NOMO-1 (cell line): ENCODE results near the gene OAT.

Experiments used
- DNase-seq, 2 experiments: peaks; one replicate each; lab custom pipeline; 2025; ENCODE audit not compliant: unreplicated experiment in 2 of 2; lab: John Stamatoyannopoulos, UW

OAT gene

GRCh38 chr10:124356701-124357560 is 61.8 kb downstream of the OAT start:
- no peak for DNase-seq

DNA sequence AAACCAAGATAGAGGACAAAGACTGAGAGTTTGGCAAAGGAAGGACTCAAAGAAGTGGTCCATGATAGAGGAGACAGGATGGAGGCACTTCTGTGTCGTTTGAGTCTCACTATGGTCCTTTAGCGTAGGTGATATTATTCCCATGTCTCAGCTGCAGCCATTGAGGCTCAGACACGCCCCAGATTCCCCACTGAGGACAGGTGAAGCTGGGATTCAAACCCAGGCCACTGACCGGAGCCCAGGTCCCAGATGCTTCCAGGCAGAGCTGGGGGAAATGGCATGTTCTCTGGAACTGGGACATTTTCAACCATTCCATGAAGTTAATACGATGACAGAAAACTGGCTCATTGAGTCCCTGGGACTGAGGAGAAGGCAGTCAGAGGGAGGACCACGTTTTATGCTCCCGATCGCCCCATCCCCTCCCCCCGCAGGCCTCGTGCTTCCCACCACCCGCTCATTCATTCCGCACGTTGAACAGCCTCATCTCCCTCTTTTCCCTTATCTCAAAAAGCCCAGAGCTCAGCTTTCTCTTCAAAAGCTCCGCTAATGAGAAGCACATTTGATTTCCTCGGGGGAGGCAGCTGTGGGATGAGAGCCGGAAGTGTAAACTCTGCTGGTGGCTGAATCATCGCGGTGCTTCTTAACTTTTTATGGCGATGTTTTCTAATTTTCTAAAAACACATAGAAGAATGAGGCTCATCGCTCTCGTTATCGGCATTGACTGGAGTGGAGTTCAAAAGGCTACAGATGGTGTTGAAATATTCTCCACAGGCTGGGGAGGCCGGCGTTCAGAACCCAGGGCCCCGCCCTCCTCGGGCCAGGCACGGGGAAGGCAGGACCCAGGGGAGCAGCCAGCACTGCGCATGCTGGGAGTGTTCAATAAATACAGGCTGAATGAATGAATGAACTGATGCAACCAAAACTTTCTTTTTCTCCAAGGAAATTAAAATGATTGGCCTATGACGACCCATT is 64.0 kb downstream of the OAT start:
- peak; percentile 64 to 70 for DNase-seq

GRCh38 chr10:124353896-124354295 is 64.8 kb downstream of the OAT start:
- no peak for DNase-seq

DNA sequence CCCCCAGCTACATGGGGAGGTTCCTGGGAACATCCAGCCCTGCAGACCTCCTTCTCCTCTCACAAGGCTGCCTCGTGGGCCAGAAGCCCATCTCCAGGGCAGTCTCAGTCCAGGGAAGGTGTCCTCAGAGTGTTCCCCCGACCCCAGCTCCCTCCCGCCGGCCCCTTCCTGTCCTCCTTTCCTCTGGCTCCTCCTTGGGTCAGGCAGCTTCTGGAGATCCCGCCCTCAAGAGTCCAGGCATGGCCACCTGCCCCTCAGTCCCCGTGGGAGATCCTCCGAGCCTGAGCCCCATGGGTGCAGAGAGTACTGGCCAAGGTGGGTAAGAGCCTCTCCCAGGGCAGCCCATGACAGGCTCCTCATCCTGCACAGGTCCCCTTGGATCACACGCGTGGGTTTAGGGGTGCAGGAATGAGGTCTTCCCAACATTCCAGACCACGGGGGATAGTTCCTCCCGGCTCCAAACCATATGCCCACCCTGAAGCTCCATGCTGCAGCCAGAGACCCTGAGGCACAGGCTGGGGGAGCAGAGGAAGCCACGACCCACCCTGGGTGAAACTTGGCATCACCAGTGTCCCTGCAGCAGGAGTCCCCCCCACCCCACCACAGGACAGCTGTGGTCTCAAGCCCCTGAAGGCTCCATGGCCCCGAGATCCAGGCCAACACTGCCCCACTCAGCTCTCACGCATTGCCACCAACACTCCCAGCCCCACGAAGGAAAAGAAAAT is 65.5 kb downstream of the OAT start:
- no peak for DNase-seq

GRCh38 chr10:124351481-124352220 is 67.1 kb downstream of the OAT start:
- no peak for DNase-seq

DNA sequence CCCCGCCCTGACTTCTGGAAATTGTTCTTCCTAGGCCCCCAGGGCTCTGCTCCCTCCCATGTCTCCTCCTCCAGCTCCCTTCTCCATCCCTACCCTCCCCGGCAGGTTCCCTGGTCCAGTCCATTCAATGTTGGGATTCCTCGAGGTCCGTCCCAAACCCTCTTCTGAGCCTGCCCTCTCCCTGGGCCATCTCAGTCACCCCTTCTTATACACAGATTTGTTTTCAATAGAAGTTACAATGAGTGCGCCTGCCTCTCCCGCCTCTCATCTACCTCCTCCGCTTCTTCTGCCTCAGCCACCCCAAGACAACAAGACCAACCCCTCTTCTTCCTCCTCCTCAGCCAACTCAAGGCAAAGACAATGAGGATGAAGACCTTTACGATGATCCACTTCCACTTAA is 67.9 kb downstream of the OAT start:
- DNase-seq: no peak

DNA sequence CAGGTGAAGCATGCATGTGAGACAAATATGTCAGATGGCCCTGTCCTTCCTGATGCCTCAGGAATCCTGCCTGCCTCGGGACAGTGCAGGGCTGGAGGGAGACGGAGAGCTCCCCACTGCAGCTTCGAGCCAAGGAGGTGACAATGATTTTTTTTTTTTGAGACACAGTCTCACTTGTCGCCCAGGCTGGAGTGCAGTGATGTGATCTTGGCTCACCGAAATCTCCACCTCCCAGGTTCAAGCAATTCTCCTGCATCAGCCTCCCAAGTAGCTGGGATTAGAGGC is 68.8 kb downstream of the OAT start:
- no peak for DNase-seq

DNA sequence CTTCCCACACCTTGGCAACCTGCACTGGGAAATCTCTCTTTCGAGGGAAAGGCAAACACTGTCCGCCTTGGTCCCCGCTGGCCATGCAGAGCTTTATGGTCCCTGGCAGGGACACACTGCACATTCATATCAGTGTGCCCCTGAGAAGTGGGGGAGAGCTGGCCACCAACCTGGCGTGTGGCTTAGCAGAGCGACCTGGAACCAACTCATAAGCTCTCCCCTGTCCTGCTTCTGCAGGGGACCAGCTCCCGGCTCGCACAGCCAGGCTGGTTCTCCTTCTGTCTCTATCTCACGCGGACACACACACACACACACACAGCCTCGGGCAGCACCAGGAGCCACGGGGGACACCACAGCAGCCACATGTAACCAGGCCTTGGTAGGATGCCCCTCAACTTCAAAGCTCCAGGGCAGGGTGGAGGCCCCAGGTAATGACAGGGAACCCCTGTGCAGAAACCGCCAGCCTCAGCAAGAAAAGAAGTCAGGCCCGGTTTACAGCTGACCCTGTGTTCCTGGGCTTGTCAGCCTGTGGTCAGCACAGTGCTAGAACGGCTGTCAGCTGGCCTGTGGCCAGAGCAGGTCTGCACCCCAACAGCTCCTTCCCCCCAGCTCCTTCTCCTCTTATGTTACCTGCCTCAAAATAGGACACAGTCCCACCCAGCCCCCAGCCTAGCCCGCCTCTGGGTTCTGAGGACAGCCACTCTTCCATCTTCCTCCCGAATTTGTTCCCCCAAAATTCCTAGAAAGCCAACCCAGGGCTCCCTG is 69.3 kb downstream of the OAT start:
- no peak for DNase-seq

DNA sequence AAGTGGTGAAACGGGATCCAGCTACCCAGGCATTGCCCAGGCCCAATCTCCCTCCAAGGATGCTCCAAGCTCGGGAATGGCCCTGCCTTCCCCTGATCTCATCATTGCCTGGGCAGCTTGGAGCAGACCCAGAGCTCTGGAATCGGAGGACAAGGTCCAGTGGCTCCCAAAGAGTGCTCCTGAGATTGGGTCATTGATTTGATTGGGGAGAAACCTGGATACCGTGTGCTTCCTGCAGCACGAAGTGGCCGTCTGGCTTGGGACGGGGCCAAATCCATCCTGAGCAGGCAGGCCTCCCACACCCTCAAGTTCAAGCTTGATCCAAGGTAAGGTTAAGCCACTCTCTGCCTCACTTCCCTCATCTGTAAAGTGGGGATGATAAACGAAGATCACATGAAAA is 69.9 kb downstream of the OAT start:
- DNase-seq: no peak

DNA sequence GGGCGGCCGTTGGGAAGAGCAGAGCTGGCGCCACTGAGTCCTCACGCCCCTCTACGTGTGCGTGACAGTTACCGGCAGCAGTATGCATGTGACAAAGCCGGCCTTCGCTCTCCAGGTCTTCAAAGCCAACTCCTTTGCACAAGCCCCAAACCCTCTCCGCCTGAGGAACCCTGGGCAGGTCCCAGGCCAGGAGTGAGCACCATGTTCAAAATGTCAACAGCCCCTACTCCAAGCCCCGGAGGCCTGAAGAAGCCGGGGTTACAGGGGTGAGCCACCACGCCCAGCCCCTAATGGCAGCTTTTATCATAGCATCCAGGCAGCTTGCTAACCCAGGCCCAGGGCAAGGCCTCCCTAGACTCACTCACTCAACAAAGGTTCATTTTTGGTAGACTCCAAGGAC is 70.8 kb downstream of the OAT start:
- DNase-seq: no peak
